BLaER1 (cell line): ENCODE data around the gene ZBTB8OS.
"Not testable (repeated sequence)": the region's sequence is repeated elsewhere in the genome, so short reads cannot be mapped to it uniquely, and the experiment has no call there.

Source experiments
- H3K27ac ChIP-seq: shearing (Covaris generic); formaldehyde crosslinking; 2 replicates; pipeline ENCODE4 v1.8.1; 2022
- H3K27me3 ChIP-seq: shearing (Covaris generic); formaldehyde crosslinking; 2 replicates; pipeline ENCODE4 v1.8.1; 2022
- H3K36me3 ChIP-seq: shearing (Covaris generic); formaldehyde crosslinking; 2 replicates; pipeline ENCODE4 v1.8.1; 2022
- H3K4me1 ChIP-seq: shearing (Covaris generic); formaldehyde crosslinking; 2 replicates; pipeline ENCODE4 v1.8.1; 2022
- H3K4me2 ChIP-seq: shearing (Covaris generic); formaldehyde crosslinking; 2 replicates; pipeline ENCODE4 v1.8.1; 2022
- H3K4me3 ChIP-seq: shearing (Covaris generic); formaldehyde crosslinking; 2 replicates; pipeline ENCODE4 v1.8.1; 2022
- H3K9ac ChIP-seq: shearing (Covaris generic); formaldehyde crosslinking; 2 replicates; pipeline ENCODE4 v1.8.1; 2022
- H3K9me3 ChIP-seq: shearing (Covaris generic); formaldehyde crosslinking; 2 replicates; pipeline ENCODE4 v1.8.1; 2022
- H4K20me1 ChIP-seq: shearing (Covaris generic); formaldehyde crosslinking; 2 replicates; pipeline ENCODE4 v1.8.1; 2022
- Cebpa-rat ChIP-seq: shearing (Covaris generic); IDR thresholded peaks from 2 replicates; pipeline ENCODE4 v1.8.1; 2022

Gene ZBTB8OS

DNA sequence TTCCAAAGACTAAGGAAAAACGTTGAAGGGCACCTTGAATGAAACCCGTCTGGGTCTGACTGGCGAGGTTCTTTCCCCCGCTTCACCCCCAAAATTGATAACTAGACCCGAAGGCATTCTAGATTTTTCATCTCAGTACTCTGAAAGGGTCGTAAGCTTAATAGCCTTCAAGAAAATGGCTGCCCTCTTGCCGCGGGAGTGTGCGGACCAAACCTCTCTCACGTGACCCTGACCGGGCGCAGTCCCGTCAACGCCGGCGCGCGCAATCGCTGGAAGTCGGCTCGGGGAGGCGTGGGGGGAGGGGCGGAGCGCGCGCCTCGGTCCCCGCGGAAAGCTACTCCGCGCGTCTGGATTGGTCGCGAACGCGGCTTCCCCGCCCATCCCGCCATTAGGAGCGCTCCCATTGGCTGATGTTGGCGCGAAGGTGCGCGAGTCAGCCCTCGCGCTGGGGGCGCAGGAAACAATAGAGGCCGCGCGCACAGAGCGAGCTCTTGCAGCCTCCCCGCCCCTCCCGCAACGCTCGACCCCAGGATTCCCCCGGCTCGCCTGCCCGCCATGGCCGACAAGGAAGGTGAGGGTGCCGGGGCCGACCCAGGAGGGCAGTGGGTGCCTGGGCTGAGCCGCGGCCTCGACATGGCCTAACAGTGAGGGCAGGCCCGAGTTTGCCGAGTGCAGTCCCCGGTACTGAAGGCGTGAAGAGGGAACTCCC is 556 bp upstream of the ZBTB8OS start, which contains the start of gene RBBP4:
TSS of gene RBBP4 (plus strand) at position 457 of the 709 bp plus-strand sequence. CDS start at position 556, 99 bp downstream.
- peak within 1 kb of the TSS; percentile 83 for H3K4me3 ChIP-seq
- H3K9me3 ChIP-seq, result no peaks in the 10 kb centered on the region
- peaks cover 38% of the 10 kb centered on the region for H4K20me1 ChIP-seq
- no peaks in the 10 kb centered on the region for H3K27me3 ChIP-seq
- peaks cover 59% of the 10 kb centered on the region for H3K4me1 ChIP-seq
- peak within 1 kb of the TSS; percentile 99 for H3K9ac ChIP-seq
- H3K4me2 ChIP-seq, result peak within 1 kb of the TSS; percentile 93
- peak within 1 kb of the TSS; percentile 99 for H3K27ac ChIP-seq
- TF ChIP-seq Cebpa-rat, result no peak
- H3K36me3 ChIP-seq, result peaks cover 44% of the 10 kb centered on the region

DNA sequence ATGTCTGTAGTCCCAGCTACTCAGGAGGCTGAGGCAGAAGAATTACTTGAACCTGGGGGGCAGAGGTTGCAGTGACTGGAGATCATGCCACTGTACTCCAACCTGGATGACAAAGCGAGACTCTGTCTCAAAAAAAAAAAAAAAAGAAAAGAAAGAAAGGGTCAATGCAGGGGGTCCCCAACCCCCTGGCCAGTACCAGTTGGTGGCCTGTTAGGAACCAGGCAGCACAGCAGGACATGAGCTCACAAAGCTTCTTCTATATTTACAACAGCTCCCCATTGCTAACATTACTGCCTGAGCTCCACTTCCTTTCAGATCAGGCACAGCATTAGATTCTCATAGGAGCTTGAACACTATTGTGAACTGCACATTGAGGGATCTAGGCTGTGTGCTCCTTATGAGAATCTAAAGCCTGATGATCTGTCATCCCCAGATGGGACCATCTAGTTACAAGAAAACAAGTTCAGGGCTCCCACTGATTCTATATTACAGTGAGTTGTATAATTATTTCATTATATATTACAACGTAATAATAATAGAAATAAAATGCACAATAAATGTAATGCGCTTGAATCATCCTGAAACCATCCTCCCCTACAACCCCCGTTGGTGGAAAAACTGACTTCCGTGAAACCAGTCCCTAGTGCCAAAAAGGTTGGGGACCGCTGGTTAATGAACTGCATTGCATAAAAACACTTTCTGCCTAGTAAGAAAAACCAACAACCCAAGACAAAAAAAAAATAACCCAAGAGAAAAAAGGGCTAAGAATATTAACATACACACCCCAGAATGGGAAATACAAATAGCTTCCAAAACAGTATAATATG is 2.8 kb downstream of the ZBTB8OS start:
- no peak overlapping the region for H3K4me3 ChIP-seq
- H3K4me1 ChIP-seq, result peaks cover 26% of the 10 kb centered on the region
- no peak overlapping the region for H3K4me2 ChIP-seq
- no peak overlapping the region for H3K27ac ChIP-seq
- no peak for TF ChIP-seq Cebpa-rat
- H3K36me3 ChIP-seq, result peaks cover 25% of the 10 kb centered on the region
- no peak overlapping the region for H3K9ac ChIP-seq
- no peaks in the 10 kb centered on the region for H3K9me3 ChIP-seq
- H4K20me1 ChIP-seq, result peaks cover 4% of the 10 kb centered on the region; the same call in 1 of the 2 replicates
- no peaks in the 10 kb centered on the region for H3K27me3 ChIP-seq

DNA sequence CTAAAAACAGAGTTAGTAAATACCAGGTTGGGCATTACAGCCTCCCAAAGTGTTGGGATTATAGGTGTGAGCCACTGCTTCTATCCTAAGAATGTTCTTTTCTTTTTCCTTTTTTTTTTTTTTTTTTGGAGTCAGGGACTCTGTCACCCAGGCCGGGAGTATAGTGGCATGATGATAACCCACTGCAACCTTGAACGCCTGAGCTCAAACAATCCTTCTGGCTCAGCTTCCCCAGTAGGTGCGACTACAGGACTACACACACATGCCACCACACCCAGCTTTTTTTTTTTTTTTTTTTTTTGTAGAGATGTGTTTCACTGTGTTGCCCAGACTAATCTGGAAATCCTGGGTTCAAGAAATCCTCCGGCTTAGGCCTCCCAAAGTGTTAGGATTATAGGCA is 5.9 kb downstream of the ZBTB8OS start:
- Histone ChIP-seq H3K4me2 (no peak overlapping the region), H3K36me3 (peaks cover 27% of the 10 kb centered on the region), H4K20me1 (no peaks in the 10 kb centered on the region), H3K9me3 (no peaks in the 10 kb centered on the region), H3K27ac (no peak overlapping the region), H3K4me1 (peaks cover 17% of the 10 kb centered on the region), H3K27me3 (no peaks in the 10 kb centered on the region), H3K9ac (no peak overlapping the region), H3K4me3 (no peak overlapping the region)
- no peak for TF ChIP-seq Cebpa-rat

DNA sequence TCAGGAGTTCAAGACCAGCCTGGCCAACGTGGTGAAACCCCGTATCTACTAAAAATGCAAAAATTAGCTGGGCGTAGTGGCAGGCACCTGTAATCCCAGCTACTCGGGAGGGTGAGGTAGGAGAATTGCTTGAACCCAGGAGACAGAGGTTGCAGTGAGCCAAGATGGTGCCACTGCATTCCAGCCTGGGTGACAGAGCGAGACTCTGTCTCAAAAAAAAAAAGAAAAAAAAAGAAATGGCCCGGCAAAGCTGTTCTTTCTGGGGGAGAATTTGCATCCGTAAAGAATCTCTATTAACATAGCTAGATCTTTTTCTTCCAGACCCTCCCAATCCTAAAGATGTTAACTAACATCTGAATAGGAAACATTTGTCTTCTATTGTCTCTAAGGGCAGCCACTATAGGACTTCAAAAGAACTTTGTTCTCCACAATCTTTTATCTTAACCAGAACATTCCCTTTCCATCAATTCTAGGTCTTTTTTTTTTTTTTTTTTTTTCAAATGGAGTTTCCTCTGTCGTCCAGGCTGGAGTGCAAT is 8.0 kb downstream of the ZBTB8OS start:
- not testable (repeated sequence) for H3K4me2 ChIP-seq, H3K27ac ChIP-seq, H3K4me1 ChIP-seq, H3K9ac ChIP-seq, H3K27me3 ChIP-seq, H4K20me1 ChIP-seq, H3K9me3 ChIP-seq, H3K4me3 ChIP-seq
- peaks cover 46% of the 10 kb centered on the region for H3K36me3 ChIP-seq

DNA sequence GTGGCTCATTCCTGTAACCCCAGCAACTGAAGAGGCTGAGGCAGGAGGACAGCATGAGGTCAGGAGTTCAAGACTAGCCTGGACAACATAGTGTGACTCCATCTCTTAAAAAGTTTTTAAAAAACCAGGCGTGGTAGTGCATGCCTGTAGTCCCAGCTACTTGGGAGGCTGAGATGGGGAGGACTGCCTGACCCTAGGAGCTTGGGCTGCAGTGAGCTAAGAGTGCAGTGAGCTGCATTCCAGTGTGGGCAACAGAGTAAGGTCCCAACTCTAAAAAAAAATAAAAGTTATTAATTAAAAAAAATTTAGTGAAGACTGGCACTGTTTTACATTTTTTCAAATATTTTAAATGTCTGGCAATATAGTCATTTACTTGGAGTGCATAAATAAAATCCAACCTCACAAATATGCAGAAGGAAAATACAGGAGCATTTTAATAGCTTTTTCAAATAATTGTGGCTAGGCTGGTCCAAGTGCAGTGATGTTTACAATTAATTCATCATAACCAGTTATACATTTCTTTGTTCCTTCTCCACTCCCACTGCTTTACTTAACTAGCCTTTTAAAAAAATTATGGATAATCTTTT is 10.8 kb downstream of the ZBTB8OS start:
- no peak overlapping the region for H3K9ac ChIP-seq
- 0 out of 2 replicates have a peak, but pooled peaks cover 12% of the 10 kb centered on the region for H4K20me1 ChIP-seq
- H3K27ac ChIP-seq, result no peak overlapping the region
- TF ChIP-seq Cebpa-rat, result no peak
- no peaks in the 10 kb centered on the region for H3K27me3 ChIP-seq
- H3K4me2 ChIP-seq, result no peak overlapping the region
- H3K36me3 ChIP-seq, result peaks cover 39% of the 10 kb centered on the region
- no peaks in the 10 kb centered on the region for H3K9me3 ChIP-seq
- H3K4me1 ChIP-seq, result no peaks in the 10 kb centered on the region
- no peak overlapping the region for H3K4me3 ChIP-seq

DNA sequence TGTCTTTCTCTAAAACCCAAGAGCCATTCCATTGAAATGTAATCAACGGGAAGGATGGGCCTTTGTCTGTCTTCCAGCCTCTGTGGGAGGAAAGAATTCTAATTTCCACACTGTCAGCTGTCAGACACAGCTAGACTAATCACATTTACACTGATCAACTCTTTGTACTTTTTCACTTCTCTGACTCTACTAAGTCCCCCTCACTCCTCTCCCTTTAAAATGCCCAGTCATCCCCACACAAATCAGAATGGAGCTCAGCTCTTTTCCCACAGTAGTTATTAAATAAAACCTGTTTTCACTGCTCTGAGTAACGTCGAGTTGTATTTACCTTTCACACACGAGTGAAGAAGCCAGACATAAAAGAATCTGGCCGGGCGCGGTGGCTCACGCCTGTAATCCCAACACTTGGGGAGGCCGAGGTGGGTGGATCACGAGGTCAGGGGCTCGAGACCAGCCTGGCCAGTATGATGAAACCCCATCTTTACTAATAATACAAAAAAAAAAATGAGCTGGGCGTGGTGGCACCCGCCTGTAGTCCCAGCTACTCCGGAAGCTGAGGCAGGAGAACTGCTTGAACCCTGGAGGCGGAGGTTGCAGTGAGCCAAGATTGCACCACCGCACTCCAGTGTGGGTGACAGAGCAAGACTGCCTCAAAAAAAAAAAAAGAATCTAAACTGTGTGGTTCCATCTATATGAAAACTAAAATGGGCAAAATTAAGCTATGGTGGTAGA is 13.3 kb downstream of the ZBTB8OS start:
- no peak overlapping the region for H3K4me3 ChIP-seq
- no peak overlapping the region for H3K4me2 ChIP-seq
- H4K20me1 ChIP-seq, result 0 out of 2 replicates have a peak, but pooled peaks cover 12% of the 10 kb centered on the region
- H3K4me1 ChIP-seq, result no peaks in the 10 kb centered on the region
- no peak overlapping the region for H3K27ac ChIP-seq
- peaks cover 57% of the 10 kb centered on the region for H3K36me3 ChIP-seq
- no peak for TF ChIP-seq Cebpa-rat
- no peak overlapping the region for H3K9ac ChIP-seq
- H3K27me3 ChIP-seq, result no peaks in the 10 kb centered on the region
- H3K9me3 ChIP-seq, result no peaks in the 10 kb centered on the region

DNA sequence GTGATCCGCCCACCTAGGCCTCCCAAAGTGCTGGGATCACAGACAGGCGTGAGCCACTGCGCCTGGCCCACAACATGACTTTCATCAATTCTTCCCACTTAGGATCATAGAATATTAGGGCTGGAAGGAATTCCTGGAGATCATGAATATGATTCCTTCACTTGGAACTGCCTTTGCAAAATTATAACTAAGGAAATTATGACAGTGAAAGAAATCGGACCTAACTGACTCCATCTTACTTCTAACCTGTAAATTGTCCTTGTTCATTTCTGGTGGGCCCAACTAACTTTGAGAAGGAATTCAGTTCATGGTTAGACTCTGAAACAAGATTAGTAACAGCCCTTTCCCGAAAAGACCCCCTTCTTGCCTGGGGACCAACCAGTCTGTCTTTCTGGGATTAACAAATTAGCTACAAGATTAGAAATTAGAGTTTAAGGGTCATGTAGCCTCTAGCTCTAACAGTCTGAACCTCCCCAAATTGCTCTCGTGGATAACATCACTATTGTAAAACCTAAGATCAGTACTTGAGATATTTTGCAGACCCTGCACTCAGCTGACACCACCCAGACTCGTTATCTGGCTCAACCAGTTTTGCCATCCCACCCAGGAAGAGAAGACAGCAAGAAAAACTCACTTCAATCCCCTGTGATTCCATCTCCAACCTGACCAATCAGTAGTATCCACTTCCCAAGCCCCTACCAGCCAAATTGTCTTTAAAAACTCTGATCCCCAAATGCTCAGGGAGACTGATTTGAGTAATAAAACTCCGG is 14.7 kb downstream of the ZBTB8OS start:
- Histone ChIP-seq H3K4me2 (no peak overlapping the region), H3K4me1 (no peaks in the 10 kb centered on the region), H3K36me3 (peaks cover 63% of the 10 kb centered on the region), H3K27ac (no peak overlapping the region), H3K4me3 (no peak overlapping the region), H3K9ac (no peak overlapping the region), H3K27me3 (no peaks in the 10 kb centered on the region), H4K20me1 (0 out of 2 replicates have a peak, but pooled peaks cover 12% of the 10 kb centered on the region), H3K9me3 (no peaks in the 10 kb centered on the region)
- no peak for TF ChIP-seq Cebpa-rat

DNA sequence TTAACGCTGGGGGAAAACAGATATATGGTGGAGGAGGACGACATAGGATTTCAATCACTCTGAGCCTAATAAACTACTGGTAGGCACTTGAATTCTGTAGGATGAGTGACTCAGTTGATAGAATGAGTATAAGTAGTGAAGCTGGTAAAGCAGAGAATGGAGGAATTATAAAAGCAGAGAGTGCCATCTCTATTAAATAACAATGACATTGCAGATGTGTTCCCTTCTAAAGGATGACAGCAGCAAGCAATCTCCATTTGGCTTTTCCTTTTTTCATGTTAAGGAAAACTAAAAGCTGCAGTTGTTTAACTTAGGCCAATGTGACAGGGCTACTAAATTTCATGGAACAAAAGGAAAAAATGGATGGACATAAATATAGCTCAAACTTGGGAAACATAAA is 17.5 kb downstream of the ZBTB8OS start:
- Histone ChIP-seq H3K4me1 (peaks cover 2% of the 10 kb centered on the region; the same call in 1 of the 2 replicates), H3K9me3 (no peaks in the 10 kb centered on the region), H3K4me3 (no peak overlapping the region), H3K27me3 (no peaks in the 10 kb centered on the region), H4K20me1 (0 out of 2 replicates have a peak, but pooled peaks cover 12% of the 10 kb centered on the region), H3K27ac (no peak overlapping the region), H3K36me3 (peaks cover 70% of the 10 kb centered on the region), H3K9ac (no peak overlapping the region), H3K4me2 (no peak overlapping the region)
- no peak for TF ChIP-seq Cebpa-rat

DNA sequence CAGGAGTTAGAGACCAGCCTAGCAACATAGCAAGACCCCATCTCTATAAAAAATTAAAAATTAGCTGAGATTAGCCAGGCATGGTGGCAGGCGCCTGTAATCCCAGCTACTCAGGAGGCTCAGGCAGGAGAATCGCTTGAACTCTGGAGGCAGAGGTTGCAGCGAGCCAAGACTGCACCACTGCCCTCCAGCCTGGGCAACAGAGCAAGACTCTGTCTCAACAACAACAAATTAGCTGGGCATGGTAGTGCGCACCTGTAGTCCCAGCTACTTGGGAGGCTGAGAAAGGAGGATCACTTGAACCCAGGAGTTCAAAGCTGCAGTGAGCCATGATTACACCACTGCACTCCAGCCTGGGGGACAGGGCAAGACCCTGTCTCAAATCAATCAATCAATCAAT is 20.2 kb downstream of the ZBTB8OS start:
- H4K20me1 ChIP-seq, H3K9ac ChIP-seq, H3K4me3 ChIP-seq, H3K4me2 ChIP-seq, H3K4me1 ChIP-seq, H3K27ac ChIP-seq, H3K27me3 ChIP-seq, H3K9me3 ChIP-seq: not testable (repeated sequence)
- peaks cover 86% of the 10 kb centered on the region for H3K36me3 ChIP-seq
